Measurements from ENCODE around the gene NOVA2.

NOVA2 gene

DNA sequence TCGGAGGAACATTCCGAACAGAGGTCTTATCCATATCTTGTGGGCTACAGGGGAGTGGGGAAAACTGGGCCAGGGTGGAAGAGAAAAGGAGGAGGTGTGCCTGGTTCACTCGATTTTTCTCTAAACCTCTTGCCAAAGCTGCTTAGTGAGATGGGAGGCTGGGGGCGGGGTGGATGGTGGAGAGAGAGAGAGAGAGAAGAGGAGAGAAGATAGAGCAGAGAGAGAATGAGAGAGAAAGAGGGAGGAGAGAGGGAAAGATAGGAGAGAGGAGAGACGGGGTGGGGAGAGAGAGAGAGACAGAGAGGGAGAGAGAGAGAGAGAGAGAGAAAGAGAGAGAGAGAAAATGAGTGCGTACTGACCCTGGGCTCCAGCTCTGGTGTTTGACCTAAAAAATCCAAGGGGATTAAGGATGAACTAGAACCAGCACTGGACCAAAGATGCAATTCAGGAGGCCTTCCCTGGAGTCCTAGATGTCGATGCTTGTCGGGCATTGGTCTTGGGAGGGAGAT is 14.1 kb downstream of the NOVA2 start:
- DNase-seq, result no peak

DNA sequence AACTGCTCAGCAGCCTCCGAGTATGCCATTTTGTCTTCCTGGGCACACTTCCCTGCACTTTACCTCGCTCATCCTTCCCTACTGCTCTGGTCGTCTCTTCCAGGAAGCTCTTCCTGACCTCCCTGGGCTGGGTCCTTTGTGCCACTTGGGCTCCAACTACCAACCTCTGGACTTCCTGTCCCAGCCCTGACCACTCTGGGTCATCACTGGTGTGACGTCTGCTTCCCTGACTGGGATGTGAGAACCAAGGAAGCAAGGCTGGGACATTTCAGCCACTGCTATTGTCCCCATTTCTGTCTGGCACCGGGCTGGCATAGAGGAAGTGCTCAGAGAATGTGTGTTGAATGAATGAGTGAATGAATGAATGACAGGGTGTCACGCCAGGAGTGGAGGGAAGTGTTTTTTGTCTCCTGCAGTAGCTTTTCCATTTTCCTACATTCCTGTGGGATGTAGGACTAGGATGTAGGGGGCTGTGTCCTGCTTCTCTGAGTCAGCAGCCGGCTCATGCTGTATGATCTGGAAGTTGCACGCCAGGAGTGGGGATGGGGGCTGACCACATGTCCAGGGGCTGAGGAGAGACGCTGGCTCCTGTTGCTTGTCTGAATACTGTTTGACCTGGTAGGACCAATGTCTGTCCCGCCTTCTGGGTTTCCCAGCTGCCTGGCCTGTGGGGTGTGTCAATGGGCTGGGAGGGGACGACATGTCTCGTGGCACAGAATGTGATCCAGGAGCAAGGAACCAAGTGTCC is 14.7 kb downstream of the NOVA2 start:
- no peak for DNase-seq

DNA sequence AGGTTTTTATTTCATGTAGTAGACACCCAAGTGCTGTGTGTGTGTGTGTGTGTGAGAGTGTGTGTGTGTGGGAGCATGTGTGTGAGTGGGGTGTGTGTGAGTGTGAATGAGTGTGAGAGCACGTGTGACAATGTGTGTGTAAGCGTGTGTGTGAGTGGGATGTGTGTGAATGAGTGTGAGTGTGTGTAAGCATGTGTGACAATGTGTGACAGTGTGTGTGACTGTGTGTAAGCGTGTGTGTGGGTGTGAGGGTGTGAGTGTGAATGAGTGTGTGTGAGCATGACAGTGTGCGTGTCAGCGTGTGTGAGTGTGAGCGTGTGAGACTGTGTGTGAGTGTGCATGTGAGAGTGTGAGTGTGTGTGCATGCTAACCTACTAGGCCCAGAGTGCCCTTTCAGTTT is 15.3 kb downstream of the NOVA2 start:
- no peak for DNase-seq

DNA sequence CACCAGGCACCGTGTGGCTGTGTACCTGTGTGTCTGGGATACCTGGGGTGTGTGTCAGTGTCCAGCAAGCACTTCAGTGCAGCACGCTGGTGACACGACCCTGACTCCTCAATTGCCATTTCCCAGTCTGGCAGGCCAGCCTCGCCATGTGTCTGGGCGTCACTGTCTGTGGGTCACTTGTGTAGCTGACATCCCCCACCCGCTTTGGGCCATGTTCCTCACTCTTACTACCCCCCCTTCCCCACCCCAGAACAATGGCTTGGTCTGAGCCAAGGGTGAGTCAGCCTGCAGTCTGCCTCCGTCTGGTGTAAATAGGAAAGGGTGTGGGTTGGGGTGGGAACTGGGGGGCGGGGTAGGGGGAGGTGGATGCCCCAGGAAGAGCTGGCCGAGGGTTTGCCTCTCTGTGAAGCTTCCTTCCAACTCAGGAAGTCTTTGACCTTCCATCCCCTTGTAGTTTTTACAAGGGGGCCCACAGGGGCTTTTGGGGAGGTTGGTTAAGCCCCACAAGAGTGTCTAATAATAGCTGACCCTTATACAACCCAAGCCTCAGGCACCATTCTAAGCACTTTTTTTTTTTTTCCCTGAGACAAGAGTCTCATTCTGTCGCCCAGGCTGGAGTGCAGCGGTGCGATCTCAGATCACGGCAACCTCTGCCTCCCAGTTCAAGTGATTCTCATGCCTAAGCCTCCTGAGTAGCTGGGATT is 17.6 kb downstream of the NOVA2 start:
- DNase-seq, result no peak

GRCh38 chr19:45954156-45954555 is 19.5 kb downstream of the NOVA2 start:
- DNase-seq, result no peak

- DNase-seq, result no peak
Observed at GRCh38 chr19:45953676-45954075, 20.0 kb downstream of the NOVA2 start.

GRCh38 chr19:45952686-45953505 is 20.8 kb downstream of the NOVA2 start:
- DNase-seq, result peak; percentile 76

DNA sequence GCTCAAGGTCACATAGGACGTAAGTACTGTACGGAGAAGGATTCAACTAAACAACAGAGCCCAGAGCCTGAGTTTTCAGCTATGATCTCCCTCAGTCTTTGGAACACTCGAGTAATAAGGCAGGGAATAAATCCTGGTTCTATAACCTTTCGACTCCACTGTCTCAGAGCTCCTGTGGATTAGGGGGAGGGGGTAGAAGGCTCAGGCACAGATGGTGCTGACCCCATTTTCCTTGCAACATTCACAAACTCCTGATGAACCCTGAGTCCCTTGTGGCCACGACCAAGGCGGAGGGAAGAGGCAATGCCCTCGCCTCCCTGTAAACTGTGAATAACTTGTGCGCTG is 21.4 kb downstream of the NOVA2 start:
- no peak for DNase-seq

- no peak for DNase-seq
Observed at GRCh38 chr19:45947926-45948325, 25.7 kb downstream of the NOVA2 start.

DNA sequence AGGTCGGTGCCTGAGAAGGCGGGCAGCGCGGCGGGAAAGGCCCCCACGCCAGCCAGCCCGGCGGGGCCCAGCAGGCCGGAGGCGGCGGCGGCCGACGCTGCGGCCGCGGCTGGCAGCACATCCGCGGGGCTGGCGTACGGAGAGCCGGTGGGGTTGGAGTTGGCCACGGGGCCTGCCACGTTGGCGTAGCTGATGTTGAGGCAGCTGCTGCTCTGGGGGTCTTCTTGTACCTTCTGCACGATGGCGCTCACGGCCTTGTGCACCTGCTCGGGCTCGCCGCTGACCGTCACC is 33.2 kb downstream of the NOVA2 start:
- DNase-seq, result no peak

DNA sequence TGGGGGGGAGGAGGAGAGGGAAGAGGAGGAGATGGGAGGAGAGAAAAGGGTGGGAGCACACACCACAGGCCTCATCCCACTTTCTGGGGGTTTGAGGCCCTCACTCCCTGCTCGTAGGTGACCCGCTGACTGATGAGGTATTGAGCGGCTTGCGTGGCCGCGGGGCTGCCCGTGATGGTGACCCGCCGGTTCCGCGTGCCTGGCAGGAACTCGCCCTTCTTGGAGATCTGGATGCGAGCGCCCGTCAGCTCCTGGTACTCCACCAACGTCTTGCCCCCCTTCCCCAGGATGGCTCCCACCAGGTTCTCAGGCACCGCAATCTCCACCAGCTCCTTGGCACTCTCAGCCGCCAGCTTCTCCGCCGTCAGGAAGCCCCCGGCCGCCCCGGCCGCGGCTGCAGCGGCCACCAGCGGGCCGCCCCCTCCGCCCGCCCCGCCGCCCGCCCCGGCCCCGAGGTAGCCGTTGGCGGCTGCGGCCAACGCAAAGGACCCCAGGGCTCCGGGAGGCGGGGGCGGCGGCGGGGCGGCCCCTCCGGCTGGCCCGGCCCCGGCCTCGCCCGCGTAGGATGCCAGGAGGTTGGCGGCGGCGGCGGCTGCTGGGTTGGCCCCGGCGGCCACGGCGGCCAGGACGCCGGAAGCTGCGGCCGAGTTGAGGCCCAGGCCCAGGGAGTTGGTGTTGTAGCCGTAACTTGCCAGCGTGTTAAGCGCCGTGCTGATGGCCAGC is 33.7 kb downstream of the NOVA2 start:
- no peak for DNase-seq

GRCh38 chr19:45938733-45939319 is 34.8 kb downstream of the NOVA2 start:
- no peak for DNase-seq

DNA sequence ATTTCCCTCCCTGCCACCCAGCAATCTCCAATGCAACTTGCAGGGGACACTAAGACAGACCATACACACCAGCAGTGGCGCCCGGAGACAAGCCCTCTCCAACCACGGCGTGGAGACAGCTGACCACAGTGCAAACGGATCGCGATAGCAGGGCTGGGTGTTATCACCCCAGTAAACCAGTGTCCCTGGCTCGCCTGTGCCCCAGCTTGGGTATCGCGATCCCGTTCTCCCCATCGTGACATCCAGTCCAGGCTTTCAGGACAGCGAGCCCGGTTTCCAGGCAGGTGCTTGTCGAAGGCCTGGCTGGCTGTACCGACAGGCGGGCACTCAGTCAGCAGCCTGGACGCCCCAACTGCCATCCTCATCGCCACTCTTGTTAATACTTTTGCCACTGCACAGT is 38.4 kb downstream of the NOVA2 start:
- no peak for DNase-seq

DNA sequence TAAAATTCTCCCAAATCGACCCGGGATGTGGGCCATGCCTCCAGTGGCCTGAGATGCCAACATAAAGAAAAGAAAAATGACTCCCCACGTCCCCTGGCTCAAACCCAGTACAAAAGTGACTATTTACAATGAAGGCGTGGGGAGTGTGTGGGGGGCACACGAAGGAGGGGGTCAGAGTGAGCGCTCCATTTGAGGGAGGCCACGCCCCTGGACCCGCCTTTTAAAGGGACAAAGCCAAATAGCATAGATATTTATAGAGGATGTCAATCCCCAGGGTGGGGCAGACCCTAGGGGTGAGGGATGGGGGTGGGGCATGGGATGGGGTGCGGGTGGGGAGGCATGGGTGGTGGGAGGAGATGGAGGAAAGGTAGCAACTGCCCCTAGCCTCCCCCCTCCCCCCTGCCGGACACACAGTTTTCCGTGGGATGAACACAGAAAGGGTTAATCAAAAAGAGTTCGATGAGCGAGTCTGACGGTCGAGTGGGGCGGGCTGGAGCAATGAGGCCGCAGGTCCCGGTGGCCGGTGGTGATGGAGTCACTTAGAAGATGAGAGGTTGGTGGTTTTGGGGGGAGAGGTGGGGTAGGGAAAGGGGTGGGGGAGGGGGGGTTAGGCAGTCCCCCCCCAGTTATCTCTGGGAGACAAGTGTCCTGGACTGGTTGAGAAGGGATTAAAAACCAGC is 39.0 kb downstream of the NOVA2 start:
- DNase-seq, result no peak

DNA sequence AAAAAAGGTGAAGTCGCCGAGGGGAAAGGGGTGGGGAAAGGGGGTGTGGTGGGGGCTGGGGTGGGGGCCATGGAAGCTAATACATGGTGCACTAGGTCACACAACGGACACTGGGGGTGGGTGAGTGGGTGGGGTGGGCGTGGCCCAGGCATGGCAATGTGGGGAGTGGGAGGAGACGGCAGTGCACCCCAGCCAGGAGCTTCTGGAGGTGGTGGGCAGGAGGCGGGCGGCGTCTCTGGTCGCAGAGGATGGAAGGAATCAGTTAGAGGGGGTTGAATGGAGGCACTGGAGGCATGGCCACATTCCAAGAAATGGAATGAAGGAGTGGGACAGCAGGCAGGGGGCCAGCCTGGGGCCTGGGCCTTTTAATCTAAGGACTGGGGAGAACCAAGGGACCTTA is 39.9 kb downstream of the NOVA2 start:
- no peak for DNase-seq

GRCh38 chr19:45931055-45931454 is 42.6 kb downstream of the NOVA2 start:
- DNase-seq, result no peak

- DNase-seq, result no peak
Observed at GRCh38 chr19:45929247-45929646, 44.4 kb downstream of the NOVA2 start.

GRCh38 chr19:45927565-45928261 is 46.0 kb downstream of the NOVA2 start:
- DNase-seq, result peak; percentile 95

- DNase-seq, result no peak
Observed at GRCh38 chr19:45924891-45925447, 48.7 kb downstream of the NOVA2 start.

- no peak for DNase-seq
Observed at GRCh38 chr19:45922281-45922680, 51.4 kb downstream of the NOVA2 start.

GRCh38 chr19:45920458-45920857 is 53.2 kb downstream of the NOVA2 start:
- DNase-seq, result no peak

Measured in activated effector memory CD4-positive, alpha-beta T cell treated with anti-CD3 and anti-CD28 coated beads, Interleukin-2, amount 50 U/mL, for 16 hours (primary cell).